ENCODE data around the gene NPTXR.

- TF ChIP-seq EZH2 (IDR thresholded peaks at IDR 0.05; ENCODE audit: insufficient read depth, poor library complexity, severe bottlenecking), result no peak
- TF ChIP-seq EZH2phosphoT487 (IDR thresholded peaks at IDR 0.05; ENCODE audit: insufficient read depth, low read depth), result no peak
Measured at GRCh38 chr22:38819387-38819940, 24.4 kb downstream of the NPTXR start.

Measured in GM23248 (cell line).